NCI-H345 treated with DMSO at 0.1 percent for 48 hours (cell line): ENCODE measurements around the gene TIGD4.

Experiments
- DNase-seq: peaks from one replicate; lab custom pipeline; 2025; ENCODE audit not compliant: unreplicated experiment; lab: John Stamatoyannopoulos, UW

The TIGD4 gene

DNA sequence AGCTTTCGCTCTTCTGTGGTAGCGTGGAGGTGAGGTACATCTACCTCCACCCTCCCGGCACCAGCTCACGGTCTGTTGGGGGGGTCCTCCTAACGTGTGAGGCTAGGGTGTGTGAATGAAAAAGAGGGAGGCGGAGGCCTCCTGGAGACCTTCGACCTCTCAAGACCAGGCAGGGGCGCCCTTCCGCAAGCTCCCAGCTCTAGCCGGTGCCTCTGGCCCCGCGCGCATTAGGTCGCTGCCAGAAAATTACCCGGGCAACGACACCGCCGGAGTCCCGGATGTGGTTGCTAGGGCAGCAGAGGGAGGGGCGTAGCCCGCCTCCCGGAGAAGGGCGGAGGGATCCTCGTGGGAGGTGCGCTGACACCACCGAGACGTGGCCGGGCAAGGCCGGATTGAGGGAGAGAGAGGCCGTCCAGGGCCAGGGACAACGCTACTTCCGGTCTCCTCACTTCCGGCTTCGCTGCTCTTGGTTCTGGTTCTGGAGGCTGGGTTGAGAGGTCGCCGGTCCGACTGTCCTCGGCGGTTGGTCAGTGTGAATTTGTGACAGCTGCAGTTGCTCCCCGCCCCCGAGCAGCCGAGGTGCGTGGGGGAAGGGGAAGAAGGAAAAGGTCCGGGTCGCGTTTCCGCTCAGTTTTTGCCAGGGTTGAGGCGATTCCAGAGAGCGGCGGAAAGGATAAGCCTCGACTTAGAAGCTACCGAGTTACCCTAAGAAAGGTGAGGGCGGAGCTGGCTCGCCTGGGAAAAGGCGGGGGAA is at the start of gene TIGD4, which contains the start of gene ARFIP1:
Gene TIGD4, minus strand, starts transcription at position 218 of the 754 bp plus-strand sequence. CDS start 8,726 bp downstream, outside the sequence.
Gene ARFIP1, plus strand, starts transcription at position 442 of the 754 bp plus-strand sequence. CDS start 49,680 bp downstream, outside the sequence.
- DNase-seq = peak; percentile 65

DNA sequence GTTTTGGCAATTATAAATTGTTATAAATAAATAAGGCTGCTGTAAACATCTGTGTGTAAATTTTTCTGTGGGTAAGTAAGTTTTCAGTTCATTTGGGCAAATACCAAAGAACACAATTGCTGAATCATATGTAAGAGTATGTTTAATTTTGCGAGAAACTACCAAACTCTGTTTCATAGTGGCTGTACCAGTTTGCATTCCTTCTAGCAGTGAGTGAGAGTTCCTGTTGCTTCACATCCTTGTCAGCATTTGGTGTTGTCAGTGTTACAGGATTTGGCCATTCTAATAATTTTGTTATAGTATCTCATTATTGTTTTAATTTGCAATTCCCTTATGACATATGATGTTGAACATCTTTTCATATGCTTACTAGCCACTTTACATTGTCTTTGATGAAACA is 48.6 kb upstream of the TIGD4 start:
- no peak for DNase-seq

DNA sequence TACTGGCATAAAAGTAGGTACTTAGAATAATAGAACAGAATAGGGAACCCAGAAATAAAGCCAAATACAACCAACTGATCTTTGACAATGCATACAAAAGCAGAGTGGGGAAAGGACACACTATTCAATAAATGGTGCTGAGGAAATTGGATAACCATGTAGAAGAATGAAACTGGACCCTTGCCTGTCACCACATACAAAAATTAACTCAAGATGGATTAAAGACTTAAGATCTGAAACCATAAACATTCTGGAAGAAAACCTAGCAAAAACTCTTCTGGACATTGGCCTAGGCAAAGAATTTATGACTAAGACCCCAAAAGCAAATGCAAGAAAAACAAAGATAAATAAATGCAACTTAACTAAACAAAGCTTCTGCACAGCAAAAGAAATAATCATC is 45.8 kb upstream of the TIGD4 start:
- DNase-seq = no peak

DNA sequence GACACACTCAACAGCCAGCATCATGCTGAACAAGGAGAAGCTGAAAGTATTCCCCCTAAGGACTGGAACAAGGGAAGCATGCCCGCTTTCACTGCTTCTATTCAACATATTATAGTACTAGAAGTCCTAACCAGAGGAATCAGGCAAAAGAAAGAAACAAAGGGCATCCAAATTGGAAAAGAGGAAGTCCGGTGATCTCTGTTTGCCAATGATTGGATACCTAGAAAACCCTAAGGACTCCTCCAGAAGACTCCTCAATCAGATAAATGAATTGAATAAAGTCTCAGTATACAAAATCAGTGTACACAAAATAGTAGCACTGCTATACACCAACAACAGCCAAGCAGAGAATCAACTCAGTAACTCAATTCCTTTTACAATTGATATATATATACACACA is 45.0 kb upstream of the TIGD4 start:
- DNase-seq = no peak

DNA sequence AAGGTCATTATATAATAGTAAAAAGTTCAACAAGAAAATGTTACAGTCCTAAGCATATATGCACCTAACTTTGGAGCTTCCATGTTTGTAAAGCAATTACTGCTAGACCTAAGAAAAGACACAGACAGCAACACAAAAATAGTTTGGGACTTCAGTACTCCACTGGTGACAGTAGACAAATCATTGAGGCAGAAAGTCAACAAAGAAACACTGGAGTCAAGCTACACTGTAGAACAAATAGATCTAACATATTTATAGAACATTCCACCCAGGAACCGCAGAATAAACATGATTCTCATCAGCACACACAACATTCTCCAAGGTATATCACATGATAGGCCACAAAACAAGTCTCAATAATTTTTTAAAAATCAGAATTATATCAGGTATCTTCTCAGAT is 42.8 kb upstream of the TIGD4 start:
- DNase-seq = no peak

DNA sequence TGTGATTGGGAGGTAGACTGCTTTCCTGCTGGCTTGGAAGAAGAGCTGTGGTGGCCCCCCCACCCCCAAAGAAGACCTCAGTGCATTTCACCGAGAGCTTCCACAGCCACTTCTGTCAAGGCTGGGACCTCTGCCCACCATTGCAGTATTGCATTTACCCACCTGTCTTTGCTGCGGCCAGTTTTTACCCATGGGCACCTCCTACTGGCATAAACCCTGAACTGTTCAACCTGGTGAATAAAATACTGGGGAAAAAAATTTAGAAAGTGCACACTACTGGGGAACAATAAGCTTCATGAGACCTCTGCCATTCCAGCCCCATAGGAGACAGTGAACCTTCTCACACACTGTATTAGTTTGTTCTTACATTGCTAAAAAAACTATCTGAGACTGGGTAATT is 40.5 kb upstream of the TIGD4 start:
- no peak for DNase-seq

DNA sequence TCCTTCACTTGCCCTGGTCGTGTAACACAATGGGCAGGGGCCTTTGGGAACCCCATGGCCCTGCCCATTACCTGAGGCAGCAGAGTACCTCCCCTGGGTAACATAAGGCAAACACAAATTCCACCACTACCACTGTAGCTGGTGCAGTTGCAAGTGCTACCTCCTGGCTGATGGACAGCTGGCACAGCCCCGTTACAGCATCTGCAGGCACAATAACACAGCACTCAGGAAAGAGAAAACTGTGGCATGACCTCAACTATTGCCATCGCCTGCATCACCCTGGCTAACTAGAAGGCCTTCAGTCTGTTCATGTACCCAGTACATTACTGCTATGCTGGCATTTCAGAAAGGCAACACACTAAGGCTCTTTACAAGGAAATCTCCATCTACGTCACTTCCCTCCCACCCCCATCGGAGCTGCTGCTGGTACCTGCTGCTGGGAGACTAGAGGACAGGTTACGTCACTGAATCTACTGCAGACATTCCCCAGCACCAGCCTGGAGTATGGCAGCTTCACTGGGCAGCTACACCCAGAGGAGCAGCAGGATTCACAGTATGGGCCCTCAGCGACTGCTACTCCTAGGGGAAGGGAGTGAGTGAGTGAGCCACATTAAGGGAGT is 39.6 kb upstream of the TIGD4 start:
- no peak for DNase-seq

DNA sequence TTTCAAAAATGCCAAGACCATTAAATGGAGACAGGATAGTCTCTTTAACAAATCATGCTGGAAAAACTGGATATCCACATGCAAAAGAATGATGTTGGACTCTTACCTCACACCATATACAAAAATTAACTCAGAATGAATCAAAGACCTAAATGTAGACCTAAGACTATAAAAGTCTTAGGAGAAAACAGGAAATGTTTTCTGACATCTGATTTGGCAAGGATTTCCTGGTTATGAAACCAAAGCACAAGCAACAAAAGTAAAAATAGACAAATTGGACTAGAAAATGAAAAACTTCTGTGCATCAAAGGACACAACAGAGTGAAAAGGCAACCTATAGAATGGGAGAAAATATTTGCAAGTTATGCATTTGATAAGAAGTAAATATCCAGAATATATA is 37.8 kb upstream of the TIGD4 start:
- DNase-seq = no peak

DNA sequence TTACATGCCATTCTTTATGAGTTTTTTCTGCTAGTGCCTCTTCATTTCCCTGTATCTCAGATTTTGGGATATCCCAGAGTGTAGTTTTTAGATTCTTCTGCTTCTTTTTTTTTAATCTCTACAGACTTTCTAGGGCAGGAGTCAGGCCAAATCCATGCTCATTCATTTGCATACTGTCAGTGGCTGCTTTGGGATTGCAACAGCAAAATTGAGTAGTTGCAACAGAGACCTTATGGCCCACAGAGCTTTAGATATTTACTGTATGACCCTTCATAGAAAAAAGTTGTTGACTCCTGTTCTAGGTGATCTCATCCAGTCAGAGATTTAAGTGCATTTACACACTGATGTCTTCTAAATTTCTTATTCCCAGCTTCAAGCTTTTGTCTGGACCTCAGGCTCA is 35.5 kb upstream of the TIGD4 start:
- DNase-seq = no peak

DNA sequence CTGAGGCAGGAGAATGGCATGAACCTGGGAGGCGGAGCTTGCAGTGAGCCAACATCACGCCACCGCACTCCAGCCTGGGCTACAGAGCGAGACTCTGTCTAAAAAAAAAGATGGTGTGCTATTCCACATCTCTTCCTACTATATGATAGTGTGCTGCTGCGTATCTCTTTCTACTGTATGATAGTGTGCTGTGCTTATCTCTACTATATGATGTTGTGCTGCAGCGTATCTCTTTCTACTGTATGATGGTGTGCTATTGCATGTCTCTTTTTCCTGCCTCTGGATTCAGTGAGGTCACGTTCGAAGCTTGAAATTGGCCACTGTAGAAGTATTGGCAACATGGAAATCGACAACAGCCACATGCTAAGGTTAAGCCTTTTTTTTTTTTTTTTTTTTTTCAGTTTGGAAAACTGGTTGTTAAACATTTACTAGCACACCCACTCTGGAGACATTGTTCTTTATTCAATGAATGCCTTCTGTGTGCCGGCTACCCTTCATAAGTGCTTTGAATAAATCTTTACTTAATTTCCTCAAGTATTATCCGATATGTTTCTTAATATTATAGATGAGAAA is 31.3 kb upstream of the TIGD4 start:
- DNase-seq = no peak

DNA sequence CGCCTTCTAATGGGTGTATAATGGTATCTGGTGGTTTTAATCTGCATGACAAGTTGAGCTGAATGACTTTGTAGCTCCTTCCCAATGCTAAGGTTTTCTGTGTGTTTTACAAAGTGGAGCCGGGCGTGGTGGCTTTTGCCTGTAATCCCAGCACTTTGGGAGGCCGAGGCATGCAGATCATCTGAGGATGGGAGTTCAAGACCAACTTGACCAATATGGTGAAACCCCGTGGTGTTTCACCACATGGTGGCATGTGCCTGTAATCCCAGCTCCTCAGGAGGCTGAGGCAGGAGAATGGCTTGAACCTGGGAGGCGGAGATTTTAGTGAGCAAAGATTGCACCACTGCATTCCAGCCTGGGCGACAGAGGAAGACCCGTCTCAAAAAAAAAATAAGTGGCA is 29.1 kb upstream of the TIGD4 start:
- no peak for DNase-seq

DNA sequence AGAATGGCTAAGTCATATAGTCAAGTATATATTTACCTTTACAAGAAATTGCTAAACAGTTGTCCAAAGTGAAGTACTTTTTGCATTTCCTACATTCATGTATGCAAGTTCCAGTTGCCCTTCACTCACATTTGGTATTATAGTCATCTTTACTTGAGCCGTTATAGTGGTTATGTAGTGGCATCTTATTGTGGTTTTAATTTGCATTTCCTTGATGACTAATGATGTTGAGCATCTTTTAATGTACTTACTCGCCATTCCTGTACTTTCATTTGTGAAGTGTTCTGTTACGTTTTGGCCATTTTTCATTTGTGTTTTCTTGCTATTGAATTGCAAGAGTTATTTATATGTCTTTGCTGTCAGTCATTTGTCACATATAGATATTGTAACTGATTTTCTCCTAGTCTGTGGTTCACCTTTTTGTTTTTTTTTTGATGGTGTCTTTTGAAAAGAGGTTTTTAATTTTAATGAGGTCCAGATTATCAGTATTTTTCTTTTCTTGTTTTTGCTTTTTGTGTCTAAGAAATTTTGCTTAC is 27.8 kb upstream of the TIGD4 start:
- no peak for DNase-seq

DNA sequence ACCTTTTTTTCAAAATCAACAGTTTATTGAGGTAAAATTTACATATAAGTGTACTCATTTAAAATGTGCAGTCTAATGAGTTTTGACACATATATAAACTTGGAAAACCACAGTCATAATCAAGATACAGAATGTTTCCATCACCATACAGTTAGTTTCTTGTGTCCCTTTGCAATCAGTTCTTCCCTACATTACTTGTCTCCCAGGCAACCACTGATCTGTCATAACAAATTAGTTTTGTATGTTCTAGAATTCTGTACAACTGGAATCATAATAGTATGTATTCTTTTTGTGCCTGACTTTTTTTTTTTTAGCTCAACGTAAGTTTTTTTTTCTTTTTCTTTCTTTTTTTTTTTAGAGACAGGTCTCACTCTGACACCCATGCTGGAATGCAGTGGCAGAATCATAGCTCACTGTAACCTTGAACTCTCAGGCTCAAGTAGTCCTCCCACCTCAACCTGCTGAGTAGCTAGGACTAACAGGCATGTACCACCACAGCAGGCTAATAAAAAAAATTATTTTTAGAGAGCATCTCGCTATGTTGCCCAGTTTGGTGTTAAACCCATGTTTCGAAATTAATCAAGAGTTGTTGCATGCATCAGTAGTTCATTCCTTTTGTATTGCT is 27.1 kb upstream of the TIGD4 start:
- DNase-seq = no peak

DNA sequence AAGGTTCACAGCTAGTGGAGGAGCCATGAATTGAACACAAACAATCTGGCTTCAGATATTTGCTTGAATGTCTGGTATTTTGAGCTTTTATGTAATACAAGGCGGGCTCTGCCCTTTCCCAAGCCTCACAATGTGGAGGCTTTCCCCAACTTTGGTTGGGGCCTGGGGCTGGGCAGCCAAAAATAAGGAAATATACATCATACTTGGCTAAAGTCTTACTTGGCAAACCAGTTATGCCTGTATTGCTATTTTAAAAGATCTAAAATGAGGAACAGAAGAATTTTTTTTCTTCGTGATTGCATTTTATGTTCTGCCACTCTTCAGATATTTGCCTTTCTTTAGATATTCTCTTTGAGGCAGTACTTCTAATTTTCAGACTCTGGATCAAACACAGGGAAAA is 26.3 kb upstream of the TIGD4 start:
- DNase-seq = no peak

DNA sequence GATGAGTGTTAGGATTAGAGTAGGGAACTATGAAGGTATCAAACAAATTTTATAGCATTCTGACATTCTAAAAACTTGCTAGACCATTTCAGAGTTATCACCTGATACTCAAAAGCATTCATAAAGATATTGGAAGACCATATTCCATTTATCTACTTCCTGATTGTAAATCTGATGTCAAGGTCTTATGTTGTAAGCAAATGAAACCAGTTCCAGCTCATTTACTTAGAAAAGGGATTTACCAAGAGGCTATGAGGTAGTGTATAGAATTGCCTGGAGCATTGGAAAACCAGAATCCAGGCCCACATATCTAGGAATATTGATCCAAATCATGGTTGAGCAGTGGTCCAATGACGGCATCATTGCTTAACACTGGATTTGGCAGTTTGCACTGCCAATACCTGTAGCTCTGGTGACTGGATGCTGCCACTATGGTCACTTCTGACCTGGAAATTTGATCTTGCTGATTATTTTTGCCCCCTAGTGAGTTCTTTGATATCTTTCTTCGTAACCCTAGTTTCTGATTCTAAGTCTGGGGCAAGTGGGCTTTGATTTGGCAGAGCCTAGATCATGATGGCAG is 25.6 kb upstream of the TIGD4 start:
- DNase-seq = no peak

DNA sequence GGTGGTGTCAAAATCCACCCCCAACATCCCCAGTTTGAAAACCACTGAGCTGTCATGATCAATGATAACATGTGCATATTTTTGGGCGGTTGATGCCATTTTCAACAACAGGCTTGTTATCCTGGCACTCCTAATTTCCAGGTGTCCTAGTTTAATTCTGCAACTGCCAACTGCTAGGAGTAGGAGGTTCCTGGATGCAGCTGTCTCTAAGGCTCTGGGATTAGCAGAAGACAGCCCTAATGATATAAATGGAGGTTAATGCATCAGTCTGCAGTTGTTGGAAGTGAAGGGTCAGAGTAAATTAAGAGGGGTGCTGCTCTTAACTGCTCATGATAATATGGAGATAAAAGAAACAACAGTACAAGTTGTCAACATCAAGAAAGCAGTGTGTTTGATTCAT is 24.0 kb upstream of the TIGD4 start:
- DNase-seq = no peak

DNA sequence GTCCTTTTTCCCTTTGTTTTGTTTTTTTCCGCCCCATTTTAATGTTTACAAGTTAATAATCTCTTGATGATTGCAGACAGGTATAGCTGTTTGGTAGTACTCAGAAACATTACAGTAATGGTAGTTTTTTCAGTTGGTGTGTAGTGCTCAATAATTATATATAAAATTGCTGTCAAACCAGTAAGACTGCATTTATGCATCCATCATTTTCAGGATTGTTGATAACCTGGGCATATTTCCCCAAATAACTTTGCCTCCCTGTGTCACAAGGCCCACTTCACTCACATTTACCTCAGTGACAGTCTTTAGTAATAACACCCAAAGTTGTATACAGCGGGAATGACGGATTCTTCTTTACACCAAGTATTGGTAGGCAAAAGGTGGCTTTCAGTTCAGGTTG is 16.4 kb upstream of the TIGD4 start:
- no peak for DNase-seq

DNA sequence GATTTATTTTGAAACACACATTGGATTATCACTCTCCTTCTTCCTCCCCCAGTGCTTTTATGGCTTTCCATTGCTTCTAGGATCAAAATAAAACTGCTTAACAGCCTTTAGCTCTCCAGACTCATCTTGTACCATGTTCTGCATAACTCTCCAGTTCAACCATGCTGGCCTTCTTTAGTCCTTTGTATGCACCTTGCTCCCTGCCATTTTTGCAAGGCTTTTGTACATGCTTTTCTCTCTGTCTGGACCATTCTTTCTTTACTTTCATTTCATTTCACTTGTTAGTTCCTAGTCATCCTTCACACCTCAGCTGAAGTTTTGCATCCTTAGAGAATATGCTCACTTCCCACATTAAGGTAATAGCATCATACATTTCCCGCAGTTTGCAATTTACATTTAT is 7.1 kb upstream of the TIGD4 start:
- no peak for DNase-seq

DNA sequence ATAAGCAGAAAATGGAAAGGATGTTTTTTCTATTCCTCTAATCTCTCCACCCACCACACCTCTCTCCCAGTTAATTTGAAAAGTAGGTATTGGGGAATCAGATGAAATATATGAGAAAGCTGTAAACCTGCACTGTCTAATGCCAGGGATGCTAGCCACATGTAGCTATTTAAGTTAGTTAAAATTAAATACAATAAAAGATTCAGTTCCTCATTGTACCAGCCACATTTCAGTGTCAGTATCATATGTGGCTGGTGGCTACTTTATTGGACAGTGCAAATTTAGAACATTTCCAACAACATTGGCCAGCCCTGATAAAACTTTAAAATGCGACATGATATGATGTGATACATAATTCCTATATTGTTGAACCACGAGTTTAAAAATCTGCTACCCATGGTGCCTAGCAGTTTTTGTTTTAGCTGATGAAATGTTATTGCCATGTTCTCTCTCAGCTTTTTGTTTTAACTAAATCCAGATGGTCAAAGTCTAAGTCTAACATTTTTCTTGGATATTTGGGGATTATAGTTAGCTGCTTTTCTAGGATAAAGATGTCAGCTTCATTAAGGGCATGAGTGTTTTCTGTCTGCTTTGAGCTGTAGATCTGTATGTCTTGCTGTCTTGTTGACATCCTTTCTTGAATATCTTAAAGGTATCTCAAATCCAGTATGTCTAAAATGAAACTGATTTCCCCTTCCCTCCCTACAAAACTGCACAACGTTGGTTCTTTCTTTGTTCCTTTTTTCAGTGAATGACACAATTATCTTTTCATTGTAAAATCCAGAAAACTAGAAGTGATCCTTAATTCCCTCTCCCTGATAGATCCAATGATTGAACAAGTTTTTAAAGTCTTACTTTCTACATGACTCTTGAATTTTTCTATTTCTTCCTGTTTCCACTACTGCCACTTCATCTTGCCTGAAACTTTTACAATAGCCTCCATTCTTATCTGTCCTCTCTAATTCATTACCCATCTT is 6.4 kb upstream of the TIGD4 start:
- no peak for DNase-seq
